GM10266 (cell line): ENCODE data around the gene LCP2.
A peak's percentile ranks its signal among the peaks of the same experiment; 100 is the strongest.

Experiments
- DNase-seq: peaks from one replicate; pipeline ENCODE4 v3.0.0; 2012; ENCODE audit errors: extremely low spot score
- TF ChIP-seq, protein P1 (sequence below): IDR thresholded peaks from 2 replicates; pipeline ENCODE4 v1.5.1; 2012; ENCODE audit warnings: mild to moderate bottlenecking, low read depth; ENCODE audit not compliant: control insufficient read depth, insufficient read depth; ENCODE audit errors: missing control alignments

The LCP2 gene

DNA sequence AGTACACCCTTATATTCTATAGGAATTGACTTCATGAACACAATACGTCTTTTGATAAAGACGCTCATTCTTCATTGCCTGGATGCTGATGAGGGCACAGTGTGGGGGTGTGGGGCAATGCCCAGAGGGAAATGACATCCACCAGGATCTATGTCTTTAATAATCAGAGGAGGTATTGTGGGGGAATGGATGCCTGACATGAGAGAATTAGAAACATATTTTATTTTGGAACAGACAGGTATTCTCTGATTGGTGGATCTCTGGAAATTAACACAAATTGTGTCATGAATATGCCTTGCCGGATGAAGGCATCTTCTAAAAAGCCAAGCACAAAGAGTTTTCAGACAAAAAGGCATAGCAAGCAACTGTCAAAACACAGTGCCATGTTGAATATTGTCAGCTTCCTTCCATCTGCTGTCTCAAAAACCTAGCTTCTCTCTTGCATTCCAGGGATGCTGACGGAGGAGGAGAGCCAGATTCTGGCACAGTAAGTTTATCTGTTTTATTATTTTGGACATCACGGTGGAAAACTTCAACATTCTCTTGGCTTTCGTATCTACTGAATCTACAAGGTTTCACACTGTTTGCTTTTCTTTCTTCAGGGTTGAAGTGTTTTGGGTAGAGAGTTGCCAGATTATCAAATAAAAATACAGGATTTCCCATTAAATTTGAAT, 68.7 kb downstream of the LCP2 start:
- DNase-seq = no peak
- TF ChIP-seq, protein P1, sequence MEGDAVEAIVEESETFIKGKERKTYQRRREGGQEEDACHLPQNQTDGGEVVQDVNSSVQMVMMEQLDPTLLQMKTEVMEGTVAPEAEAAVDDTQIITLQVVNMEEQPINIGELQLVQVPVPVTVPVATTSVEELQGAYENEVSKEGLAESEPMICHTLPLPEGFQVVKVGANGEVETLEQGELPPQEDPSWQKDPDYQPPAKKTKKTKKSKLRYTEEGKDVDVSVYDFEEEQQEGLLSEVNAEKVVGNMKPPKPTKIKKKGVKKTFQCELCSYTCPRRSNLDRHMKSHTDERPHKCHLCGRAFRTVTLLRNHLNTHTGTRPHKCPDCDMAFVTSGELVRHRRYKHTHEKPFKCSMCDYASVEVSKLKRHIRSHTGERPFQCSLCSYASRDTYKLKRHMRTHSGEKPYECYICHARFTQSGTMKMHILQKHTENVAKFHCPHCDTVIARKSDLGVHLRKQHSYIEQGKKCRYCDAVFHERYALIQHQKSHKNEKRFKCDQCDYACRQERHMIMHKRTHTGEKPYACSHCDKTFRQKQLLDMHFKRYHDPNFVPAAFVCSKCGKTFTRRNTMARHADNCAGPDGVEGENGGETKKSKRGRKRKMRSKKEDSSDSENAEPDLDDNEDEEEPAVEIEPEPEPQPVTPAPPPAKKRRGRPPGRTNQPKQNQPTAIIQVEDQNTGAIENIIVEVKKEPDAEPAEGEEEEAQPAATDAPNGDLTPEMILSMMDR = no peak

DNA sequence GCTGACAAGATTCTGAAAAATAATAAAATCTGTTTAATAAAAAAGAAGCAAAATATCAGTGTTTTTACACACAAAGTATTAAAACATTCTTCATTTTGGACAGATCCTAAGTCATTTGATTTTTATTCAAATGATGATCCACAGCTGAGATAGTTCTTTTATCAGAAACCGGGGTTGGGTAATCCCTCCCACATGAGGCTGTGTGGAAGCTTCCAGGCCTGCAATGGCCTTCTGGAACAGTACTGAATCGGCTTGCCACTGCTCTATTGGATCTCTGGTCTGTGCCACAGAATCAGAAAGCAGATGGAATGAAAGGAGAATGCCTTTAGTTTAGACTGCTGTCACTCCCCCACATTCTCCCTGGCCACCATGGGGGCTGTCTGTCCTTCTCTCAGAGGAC, 70.9 kb downstream of the LCP2 start:
- TF ChIP-seq, protein P1 = no peak
- no peak for DNase-seq

DNA sequence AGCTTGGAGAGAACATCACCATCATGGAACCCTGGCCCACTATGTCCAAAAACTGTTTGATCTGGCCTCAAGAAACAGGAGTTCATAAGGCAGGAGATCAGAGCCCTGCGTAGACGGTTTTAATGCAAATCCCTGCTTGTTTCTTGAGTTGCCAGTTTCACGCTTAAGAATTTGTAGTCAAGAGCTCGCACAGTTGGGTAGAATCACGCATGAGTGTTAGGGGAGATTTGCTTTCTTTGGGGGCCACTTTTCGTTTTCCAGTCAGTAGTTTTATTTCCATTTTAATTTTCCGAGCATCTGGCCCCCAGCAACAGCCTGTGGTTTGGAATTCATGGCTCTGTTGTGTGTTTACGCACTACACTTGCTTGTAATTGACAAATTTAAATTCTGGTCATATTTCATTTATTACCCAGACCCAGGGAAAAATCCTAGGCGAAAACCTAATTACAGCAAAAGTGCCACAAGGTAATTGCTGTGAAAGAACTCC, 71.4 kb downstream of the LCP2 start:
- TF ChIP-seq, protein P1 = no peak
- DNase-seq = no peak

DNA sequence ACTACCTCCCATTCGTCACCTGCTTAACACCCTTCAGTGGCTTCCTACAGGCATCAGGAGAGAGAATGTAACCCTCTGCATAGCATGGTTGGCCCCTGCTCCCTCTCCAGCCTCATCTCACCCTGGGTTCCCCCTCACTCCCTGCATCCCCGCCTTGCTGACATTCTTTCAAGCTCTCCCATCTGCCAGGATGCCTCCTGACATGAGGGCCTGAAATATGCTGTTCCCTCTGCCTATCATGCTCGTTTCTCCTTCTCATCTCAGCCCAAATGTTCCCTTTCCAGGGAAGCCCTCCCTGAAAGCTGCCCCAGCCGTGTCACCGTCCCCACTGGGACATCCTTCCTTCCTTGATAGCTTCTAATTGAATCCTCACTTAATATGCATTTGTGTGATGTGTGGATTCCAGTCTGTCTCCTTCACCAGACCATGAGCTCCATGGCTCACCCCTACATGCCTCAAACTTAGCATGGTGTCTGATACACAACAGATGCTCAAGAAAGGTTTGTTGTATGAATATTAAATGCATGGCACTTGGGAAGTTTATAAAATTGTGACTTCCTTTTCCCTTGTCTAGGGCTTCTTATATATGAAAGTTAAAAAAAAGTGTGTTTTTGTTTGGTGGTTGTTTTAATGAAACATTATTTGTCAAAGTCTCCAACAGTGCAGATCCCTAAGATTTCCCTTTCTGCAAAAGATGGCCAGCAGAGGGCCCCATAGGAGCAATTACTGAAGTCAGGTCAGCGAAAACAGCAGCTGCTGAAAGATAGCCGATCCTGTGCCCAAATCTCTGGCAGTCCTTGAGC, 72.0 kb downstream of the LCP2 start:
- DNase-seq = peak; percentile 79
- TF ChIP-seq, protein P1 = peak; percentile 81

DNA sequence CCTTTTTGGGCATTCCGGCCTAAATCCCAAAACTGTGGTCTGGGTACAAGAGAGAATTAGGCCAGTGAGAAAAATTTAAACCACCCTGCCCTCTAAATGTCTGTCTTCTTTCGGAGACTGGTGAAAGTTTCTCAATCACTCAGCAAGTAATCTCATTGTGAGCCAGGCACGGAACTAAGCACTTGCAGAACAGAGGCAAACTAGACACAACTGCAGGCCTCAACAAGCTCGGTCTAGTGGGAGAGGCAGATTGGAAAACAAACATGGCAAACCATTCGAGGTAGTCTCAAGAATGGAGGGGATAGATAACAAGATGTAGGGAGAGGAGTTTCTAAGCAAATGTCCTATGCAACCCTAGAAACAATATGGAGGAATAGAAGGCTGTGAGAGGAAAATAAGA, 73.7 kb downstream of the LCP2 start:
- DNase-seq = no peak
- TF ChIP-seq, protein P1 = no peak

DNA sequence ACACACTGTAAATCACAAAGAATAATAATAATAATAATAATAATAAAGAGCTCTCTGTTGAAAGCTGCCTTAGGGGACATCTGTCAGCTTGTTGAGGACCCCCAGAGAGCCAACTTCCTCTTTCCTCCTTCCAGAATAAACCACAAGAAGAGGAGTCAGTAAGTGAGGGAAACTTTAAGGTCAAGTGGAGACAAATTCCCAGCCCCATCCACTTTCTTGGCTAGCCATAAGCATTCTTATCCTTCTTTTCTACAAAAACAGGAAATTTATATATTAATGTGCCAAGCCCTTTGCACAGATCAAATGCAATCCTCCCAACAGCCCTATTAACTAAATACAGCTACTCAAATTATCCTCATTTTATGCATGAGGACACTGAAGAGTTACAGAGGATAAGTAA, 74.2 kb downstream of the LCP2 start:
- TF ChIP-seq, protein P1 = no peak
- no peak for DNase-seq

DNA sequence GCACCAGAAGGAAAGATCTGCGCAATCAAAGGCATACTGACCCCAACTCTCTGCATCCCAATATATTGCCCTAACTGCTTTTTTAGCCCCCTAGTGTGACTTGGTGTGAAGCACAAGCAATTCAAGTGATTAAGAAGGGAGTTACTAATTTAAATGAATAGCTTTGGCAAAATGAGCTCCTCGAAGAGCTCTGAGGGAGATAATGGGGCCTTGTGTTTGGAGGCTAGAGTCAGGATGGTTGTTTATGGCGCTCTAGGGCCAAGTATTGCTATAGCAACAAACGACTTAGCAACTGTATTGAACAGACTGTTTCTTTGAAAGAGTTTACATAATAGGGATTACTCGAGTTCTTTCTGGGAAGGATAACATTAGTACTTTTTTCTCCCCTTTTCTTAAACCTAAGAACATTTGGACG, 76.2 kb downstream of the LCP2 start:
- TF ChIP-seq, protein P1 = no peak
- DNase-seq = no peak
